GM19324 (cell line): ENCODE results near the gene DHRS4.
"Not testable (repeated sequence)": the region's sequence is repeated elsewhere in the genome, so short reads cannot be mapped to it uniquely, and the experiment has no call there.

ENCODE experiments used
- ATAC-seq: cut with Tn5 transposase; IDR thresholded peaks from one replicate; pipeline ENCODE4 v1.9.1; 2021; ENCODE audit warnings: mild to moderate bottlenecking, moderate library complexity; ENCODE audit not compliant: unreplicated experiment, low FRiP score

Gene DHRS4

DNA sequence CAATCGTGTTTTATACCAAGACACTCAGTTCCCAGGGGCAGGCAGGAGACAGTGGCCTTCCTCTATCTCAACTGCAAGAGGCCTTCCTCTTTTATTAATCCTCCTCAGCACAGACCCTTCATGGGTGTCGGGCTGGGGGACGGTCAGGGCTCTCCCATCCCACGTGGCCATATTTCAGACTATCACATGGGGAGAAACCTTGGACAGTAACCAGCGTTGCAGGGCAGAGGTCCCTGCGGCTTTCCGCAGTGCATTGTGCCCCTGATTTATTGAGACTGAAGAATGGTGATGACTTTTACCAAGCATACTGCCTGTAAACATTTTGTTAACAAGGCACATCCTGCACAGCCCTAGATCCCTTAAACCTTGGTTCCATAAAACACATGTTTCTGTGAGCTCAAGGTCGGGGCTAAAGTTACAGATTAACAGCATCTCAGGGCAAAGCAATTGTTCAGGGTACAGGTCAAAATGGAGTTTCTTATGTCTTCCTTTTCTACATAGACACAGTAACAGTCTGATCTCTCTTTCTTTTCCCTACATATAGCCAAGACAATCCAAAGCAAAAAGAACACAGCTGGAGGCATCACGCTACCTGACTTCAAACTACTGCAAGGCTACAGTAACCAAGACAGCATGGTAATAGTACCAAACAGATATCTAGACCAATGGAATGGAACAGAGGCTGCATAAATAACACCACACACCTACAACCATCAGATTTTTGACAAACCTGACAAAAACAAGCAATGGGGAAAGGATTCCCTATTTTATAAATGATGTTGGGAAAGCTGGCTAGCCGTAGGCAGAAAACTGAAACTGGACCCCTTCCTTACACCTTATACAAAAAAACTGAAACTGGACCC lies 28.6 kb downstream of the DHRS4 start:
- not testable (repeated sequence) for ATAC-seq

DNA sequence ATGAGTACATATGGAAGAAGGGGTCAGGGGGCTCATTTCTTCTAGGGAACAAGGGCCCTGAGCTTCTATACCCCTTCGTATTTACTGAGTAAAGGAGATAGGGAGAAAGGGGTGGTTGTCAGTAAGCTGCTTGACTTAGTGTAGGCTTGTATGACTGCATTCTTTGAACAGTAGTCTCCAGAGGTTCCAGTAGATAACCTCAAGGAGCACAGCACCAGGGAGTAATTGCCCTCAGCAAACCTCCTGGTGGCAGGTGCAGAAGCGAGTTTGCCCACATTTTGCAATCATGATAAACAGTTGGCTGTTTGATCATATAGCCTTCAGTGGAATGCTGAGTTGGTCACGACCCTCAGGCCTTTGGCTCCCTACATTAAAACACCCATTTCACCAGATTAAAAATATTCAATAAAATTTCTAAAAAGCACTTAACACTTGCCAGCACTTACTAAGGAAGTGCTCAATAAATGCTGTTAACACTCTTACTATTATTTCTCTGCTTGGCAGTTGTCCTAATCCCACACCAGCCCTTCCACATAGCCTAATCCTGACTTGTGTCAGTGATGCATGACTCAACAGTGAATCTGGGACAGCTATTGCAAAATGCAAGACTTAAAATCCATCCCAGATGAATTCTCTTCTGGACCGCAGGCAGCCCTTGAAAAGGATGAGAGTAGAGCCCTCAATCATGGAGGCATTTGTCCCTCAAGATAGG lies 31.5 kb downstream of the DHRS4 start:
- ATAC-seq = no peak

DNA sequence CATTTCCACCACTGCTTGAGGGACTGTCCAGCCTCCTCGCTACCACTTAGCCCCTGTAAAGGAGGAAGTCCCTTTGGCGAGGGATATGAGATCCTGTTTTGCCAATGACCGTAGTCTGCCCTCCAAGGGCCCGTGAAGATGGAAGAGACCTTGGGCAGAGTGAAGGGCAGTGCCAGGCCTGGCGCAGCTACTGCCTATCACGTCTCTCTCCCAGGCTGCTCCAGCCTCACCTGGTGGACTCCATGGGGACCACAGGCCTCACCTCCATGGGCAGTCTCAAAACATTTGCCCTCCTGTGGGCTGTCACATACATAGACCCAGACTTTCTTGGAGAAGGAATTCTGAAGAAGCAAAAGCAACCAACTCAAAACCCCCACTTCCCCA lies 34.6 kb downstream of the DHRS4 start:
- ATAC-seq = peak; percentile 9

DNA sequence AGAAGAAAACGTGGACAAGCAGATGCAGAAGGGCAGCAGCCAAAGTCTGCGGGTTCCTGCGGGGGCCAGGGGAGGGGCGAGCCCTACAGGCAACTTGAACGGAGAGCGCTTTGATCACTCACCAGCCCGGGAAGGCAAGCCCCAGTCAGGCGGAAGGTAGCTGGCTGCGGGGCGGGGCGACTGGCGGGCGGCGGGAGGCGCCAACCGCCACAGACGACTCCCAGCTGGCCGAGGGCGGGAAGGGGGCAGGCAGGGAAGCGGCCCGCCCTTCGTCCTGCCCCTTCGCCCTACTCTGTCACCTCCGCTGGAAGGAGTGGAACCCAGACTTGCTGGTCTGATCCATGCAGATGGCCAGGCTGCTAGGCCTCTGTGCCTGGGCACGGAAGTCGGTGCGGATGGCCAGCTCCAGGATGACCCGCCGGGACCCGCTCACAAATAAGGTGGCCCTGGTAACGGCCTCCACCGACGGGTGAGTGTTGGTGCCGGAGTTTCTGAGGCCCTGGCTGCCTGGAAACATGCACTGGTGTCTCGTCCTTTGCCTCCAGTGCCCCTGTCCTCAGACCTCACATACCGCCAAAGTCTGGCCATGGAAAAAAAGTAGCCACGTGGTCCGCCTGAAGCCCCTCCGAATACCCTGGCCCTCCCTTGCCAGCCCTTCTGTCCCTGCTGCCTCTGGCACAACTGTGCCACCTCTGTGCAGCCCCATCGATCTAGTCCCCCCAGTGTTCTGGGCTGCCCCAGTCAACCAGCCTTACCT lies 35.2 kb downstream of the DHRS4 start, which contains the start of gene DHRS4L2:
Gene DHRS4L2 (plus strand): TSS at position 323 of the 757 bp plus-strand sequence. CDS start 19 bp downstream, at position 342.
- peak; percentile 83 for ATAC-seq

DNA sequence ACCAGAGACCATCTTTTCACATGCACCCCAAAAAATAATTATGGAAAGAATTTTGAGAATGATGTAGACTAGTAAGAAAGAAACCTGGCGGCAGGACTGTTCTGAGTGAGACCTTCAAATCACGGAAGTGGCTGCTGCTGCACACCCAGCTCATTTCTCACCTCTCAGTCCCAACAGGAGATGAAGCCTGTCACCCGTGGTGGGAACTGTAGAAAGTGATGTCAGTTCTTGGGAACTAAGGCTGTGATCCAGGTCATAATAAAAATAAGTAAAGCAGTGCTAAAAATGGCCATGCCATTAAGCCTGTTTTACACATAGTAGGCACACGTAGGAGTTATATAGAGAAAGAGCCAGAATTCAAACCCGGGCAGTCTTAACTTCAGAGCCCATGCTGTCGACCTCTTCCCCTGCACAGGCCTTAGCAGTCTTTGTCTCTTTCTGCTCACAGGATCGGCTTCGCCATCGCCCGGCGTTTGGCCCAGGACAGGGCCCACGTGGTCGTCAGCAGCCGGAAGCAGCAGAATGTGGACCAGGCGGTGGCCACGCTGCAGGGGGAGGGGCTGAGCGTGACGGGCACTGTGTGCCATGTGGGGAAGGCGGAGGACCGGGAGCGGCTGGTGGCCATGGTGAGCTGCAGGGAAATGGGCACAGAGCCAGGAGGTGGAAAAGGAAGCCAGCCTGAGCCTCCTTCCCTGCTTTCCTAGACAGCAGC lies 36.3 kb downstream of the DHRS4 start:
- ATAC-seq = not testable (repeated sequence)

DNA sequence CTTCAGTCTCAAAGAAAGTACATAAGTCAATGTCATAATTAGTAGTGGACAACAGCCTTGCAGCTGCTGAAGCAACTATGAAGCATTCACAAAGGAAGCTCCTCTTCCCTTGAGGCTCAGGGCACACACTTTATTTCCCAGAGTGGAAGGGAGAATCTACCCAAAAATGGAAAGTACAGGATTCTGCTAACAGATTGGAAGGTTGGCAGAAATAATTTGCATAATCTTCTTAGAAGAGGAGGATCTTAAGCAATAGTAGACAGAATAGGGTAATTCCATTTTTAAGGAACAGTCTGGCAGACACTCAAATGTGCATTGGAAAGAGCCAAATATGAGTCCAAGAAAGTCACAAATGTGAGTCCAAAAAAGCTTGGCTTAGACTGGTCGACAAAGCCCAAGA lies 37.4 kb downstream of the DHRS4 start:
- ATAC-seq = not testable (repeated sequence)

DNA sequence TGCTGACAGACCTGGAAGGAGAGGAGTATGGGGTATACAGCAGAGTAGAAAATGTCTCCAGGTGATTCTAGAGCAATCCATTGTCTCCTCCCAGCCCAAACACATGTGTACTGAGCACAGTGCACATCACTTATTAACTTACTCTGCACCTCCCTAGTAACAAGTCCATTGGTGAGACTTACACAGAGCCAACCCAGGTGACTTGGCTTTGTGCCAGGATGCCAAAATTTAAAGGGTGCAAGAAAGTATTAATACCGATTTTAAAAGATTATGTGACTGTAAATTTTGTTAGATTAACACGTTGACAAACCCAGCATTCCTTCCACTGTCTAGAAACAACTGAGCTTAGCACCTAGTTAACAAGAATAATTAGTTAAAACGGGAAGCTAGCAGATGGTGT lies 39.5 kb downstream of the DHRS4 start:
- not testable (repeated sequence) for ATAC-seq

DNA sequence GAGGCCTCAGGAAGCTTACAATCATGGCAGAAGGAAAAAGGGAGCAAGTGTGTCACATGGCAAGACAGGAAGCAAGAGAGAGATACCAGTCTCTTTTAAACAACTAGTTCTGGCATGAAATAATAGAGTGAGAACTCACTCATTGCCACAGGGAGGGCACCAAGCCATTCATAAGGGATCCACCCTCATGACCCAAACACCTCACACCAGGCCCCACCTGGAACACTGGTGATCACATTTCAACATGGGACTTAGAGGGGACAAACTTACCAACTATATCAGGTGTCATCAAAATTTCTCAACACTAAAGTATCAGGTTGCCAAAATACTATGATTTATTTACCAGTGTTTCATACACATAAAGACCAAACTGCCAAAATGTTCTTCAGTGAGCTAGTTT lies 42.4 kb downstream of the DHRS4 start:
- ATAC-seq = not testable (repeated sequence)

DNA sequence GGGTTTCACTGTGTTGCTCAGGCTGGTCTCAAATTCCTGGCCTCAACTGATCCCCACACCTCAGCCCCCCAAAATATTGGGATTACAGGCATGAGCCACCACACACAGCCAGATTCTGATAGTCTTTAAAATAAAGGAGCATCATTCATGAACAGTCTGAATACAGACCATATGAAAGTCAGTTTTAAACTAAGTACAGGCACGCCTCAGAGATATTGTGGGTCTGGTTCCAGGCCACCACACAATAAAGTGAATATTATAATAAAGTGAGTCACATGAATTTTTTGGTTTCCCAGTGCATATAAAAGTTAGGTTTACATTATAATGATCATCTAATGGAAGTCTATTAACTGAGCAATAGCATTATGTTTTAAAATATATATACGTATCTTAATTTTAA lies 43.3 kb downstream of the DHRS4 start:
- not testable (repeated sequence) for ATAC-seq

DNA sequence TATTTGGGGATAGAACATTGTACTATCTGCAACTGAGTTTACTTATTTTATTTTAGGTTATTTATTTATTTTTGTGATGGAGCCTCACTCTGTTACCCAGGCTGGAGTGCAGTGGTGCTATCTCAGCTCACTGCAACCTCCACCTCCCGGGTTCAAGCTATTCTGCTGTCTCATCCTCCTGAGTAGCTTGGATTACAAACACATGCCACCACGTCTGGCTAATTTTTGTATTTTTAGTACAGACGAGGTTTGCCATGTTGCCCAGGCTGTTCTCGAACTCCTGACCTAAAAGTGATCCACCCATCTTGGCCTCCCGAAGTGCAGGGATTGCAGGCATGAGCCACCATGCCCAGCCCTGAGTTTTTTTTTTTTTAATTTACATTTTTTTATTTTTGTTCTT lies 46.1 kb downstream of the DHRS4 start:
- not testable (repeated sequence) for ATAC-seq

DNA sequence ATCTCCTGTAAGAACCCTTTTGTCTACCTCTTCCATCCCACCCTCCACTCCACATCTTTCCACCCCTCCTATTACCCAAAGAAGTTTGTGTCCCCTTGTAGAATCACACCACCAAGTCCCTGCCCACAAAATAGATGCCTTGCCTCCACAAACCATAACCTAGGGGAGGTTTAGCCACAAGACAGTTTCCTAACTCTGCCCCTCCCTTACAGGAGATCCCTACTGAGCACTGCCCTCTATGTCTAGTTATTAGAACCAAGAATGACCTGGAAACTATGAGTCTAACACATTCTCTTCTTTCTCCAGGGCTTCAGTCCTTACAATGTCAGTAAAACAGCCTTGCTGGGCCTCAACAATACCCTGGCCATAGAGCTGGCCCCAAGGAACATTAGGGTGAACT lies 47.5 kb downstream of the DHRS4 start:
- ATAC-seq = not testable (repeated sequence)

DNA sequence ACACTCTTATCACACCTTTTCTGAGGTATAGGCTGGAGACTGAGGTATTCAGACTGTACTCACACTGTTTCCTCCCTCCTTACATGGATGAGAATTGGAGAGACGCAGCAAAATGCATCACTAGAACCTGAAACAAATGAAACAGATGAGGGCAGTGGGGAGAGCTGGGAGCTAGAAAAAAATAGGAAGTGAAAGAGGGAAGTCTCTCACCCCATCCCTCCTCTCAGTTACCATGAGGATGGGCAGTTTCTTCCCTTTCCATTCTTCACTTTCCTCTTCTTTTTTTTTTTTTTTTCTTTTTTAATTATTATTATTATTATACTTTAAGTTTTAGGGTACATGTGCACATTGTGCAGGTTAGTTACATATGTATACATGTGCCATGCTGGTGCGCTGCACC lies 48.1 kb downstream of the DHRS4 start:
- not testable (repeated sequence) for ATAC-seq

DNA sequence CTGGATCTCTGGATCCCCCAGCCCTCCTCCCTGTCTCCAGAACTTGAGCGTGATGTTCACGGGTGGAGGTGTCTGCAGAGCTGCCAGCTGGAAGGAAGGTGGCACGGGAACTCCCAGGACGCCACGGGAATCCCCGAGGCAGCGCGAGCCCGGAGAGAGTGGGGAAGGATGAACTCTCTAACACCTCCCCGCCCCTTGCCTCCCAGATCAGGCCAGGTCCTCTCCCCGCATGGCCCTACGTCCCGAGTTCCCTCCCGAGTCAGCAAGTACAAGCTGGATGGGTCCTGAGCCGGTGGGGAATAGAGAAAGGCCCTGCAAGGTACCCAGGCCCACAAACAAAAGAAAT lies 52.9 kb downstream of the DHRS4 start:
- not testable (repeated sequence) for ATAC-seq

DNA sequence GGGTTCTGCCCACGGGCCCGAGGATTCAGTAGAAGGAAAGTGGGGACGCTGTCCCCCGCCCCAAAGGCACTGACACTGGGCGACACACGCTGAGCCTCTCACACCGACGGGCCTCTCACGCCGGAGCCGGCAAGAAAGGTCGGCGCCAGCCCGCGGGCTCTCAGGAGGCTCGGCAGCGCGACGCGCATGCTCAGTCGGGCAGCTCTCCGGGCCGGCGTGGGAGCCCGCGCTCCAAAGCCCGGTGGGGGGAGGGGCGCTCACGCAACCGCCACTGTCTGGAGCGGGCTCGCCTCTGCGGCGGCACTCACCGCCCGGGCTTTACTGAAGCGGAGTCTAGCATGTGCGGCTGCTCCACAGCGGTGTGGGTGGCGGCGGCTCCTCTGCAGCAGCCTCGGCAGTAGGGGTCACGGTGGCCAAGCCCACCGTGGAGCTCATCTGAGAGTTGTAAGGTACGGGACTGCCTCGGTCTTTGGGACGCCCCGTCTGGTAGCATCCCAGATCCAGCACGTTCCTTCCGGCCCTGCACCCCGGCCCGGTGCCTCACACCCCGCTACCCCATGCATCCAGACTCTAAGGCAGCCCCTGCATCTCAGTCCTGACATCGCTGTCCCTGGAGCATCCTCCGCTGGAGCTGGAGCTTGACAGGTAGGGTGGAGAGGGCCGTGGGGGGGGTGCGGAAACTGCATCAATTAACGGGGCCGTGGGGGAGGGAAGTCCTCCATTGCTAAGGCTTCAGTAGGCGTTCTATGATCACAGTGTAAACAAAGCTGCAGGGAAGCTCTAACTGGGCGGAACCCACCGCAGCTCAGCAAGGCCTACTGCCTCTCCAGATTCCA lies 53.5 kb downstream of the DHRS4 start:
- peak; percentile 86 for ATAC-seq

DNA sequence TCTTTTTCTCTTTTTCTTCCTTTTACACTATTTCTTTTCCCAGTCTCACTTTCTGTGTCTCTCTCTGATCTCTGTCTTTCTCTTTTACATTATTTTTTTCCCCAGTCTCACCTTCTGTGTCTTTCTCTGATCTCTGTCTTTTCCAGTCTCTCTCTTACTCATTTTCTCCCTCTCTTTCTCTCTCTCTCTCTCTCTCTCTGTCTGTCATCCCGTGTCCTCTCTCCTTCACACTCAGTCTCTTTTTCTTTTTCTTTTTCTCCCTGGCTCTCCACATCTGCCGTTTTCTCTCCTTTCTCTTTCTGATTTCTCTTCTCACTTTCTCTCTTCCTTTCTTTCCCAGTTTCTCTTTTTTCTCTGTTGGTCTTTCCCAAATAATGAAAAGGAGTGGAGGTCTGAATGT lies 57.5 kb downstream of the DHRS4 start:
- no peak for ATAC-seq

DNA sequence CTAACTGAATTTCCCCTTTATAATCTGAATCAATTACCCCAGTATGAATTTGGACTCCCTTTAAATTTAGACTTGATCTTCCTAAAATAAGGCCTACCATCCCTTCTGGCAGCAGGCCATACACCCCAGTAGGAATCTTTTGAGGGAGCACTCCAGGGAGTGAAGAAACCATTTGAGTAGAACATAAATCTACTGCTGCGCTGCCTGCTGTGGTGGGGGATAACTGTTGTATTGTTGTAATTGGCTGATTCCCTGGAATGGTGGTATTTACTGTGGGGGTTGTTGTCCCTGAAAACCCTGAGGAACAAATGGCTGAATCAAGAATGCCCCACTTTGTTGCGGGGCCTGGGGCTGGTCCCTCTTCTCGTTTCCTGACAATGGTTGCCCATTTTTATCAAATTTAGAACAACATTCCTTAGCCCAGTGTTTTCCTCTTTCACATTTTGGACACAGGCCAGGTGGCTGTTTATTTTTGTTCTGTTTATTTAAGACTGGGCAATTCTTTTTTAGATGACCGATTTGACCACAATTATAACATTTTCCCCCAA lies 59.2 kb downstream of the DHRS4 start:
- ATAC-seq = not testable (repeated sequence)

DNA sequence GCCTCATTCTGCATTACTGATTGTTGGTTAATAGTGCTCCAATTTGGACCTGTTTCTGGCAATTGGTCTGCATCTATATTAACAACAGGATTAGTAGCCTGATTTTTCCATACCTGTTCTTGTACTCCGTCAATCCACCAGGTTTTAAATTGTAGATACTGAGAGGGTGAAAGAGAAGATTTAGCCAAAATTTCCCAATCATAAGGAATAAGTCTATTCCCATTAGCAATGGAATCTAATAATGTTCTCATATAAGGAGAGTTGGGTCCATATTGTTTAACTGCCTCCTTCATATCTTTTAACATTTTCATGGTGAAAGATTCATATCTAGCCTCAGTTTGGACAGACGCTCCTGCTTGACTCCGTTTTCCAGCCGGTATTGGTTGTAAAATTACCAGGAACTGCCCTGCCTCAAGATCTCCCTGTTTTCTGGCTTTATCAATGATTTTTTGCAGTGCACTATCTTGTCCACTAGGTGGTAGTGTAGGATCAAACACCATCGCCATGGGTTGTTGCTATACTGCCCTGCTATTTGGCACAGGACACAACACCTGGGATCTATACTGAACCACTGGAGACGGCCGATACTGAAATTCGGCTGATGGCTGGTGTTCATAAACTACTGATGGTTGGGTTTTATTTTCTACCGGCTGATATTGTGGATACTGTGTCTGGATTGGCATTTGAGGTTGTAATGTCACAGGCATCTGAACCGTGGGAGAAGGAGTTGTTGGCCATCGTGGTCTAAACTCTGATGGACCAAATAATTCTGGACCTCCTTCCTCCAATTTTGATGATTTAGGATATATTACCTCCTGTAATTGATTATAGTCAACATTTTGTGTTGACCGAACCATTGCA lies 60.3 kb downstream of the DHRS4 start:
- ATAC-seq = no peak

DNA sequence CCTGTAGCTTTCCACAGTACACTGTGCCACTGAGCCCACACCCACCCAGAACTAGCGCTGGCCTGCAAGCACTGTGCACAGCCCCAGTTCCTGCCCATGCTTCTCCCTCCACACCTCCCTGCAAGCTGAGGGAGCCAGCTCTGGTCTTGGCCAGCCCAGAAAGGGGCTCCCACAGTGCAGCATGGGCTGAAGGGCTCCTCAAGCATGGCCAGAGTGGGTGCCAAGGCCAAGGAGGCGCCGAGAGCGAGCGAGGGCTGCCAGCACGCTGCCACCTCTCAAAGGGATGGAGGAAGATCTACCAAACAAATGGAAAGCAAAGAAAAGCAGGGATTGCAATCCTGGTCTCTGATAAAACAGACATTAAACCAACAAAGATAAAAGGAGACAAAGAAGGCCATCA lies 62.2 kb downstream of the DHRS4 start:
- ATAC-seq = not testable (repeated sequence)
